Measurements from ENCODE around the gene RC3H1. TPM values are rescaled to one million over a fixed set of nuclear protein-coding genes. Genes with fewer than 3 reads are reported as not detected.
"Not testable (repeated sequence)": the region's sequence is repeated elsewhere in the genome, so short reads cannot be mapped to it uniquely, and the experiment has no call there.

The RC3H1 gene
- total and polyA plus RNA-seq, 2 of the 13 experiments (the other 11 are each of a cell fraction or from before 2014, with no cell fraction given) = 11.2 to 19.6 TPM

GRCh38 chr1:173995475-173995874, 26.7 kb downstream of the RC3H1 start (continued):
- no peak for TF ChIP-seq ZNF574 (CRISPR knock-in tag; IDR thresholded peaks at IDR 0.05)
- TF ChIP-seq SALL2 (CRISPR knock-in tag; IDR thresholded peaks at IDR 0.05) = no peak
- no peak for TF ChIP-seq DMAP1 (CRISPR knock-in tag; IDR thresholded peaks at IDR 0.05)
- no peak for TF ChIP-seq RFX1 (IDR thresholded peaks at IDR 0.05)
- no peak for TF ChIP-seq HMG20B (CRISPR knock-in tag; conservative IDR thresholded peaks at IDR 0.05)
- no peak for TF ChIP-seq FOXM1 (CRISPR knock-in tag; IDR thresholded peaks at IDR 0.05)
- TF ChIP-seq ZNF136 (CRISPR knock-in tag; IDR thresholded peaks at IDR 0.05; ENCODE audit: low read depth) = no peak
- no peak for TF ChIP-seq NFYC (CRISPR knock-in tag; IDR thresholded peaks at IDR 0.05)
- TF ChIP-seq ZNF775 (CRISPR knock-in tag; IDR thresholded peaks at IDR 0.05; ENCODE audit: borderline replicate concordance) = no peak

- FAIRE-seq; H3K4me3 ChIP-seq (replicated peaks in 1 of 3; ENCODE audit: insufficient read depth in 1 of 3, low read depth in 2 of 3, low read length in 3 of 3); H3K4me1 ChIP-seq (ENCODE audit: insufficient read depth, low read length); H3K9me3 ChIP-seq (ENCODE audit: low read length); DNase-seq (ENCODE audit: low spot score); ATAC-seq; in situ Hi-C loops (cut with HindIII; ENCODE audit: extremely low pct_ligation_motif_present, low pct_unique_long_range_greater_than_20kb); H3K9ac ChIP-seq (ENCODE audit: insufficient read depth, low read depth, low read length); H4K20me1 ChIP-seq (ENCODE audit: insufficient read depth, low read length); intact Hi-C loops (cut with micrococcal nuclease; ENCODE audit: unreplicated experiment); H3K4me2 ChIP-seq (ENCODE audit: low read depth, low read length); H2AFZ ChIP-seq (ENCODE audit: low read length); H3K27me3 ChIP-seq (ENCODE audit: control insufficient read depth in 1 of 2, insufficient read depth in 2 of 2, low read length in 2 of 2); CTCF ChIA-PET (ENCODE audit: low intra/inter-chr PET ratio, low total read pairs); BruUV-seq (replicated peaks); H3K27ac ChIP-seq (ENCODE audit: extremely low read length, insufficient read depth, low read length): not testable (repeated sequence)
- 96% methylated on average over 11 of the region's 11 CpGs for WGBS (ENCODE audit: low lambda C conversion rate)
- Histone ChIP-seq H3K79me2 (ENCODE audit: insufficient read depth, low read length) (peaks cover 25% of the 10 kb centered on the region), H3K36me3 (replicated peaks in 1 of 2; ENCODE audit: control insufficient read depth in 1 of 2, insufficient read depth in 2 of 2, low read length in 2 of 2) (peaks cover 12 to 54% of the 10 kb centered on the region in 2 experiments)
- POLR2A ChIA-PET = interaction anchor here (0.6 kb wide), 1 partner anchor 52 kb away, joined by 4 read pairs; no protein-coding TSS in a partner anchor
Measured at GRCh38 chr1:173993948-173994347, 28.2 kb downstream of the RC3H1 start.

Data from HepG2 (cell line).